Brain pericyte (primary cell): ENCODE data around the gene MST1.

Experiments
- DNase-seq: peaks from one replicate; pipeline ENCODE4 v3.0.0-alpha.2; 2012; ENCODE audit warnings: low read depth, low spot score

MST1 gene

GRCh38 chr3:49717959-49718857 lies 28.9 kb upstream of the MST1 start:
- no peak for DNase-seq

- DNase-seq = no peak
Measured at GRCh38 chr3:49717211-49717958, 28.1 kb upstream of the MST1 start.

- DNase-seq = no peak
Measured at GRCh38 chr3:49716691-49717210, 27.5 kb upstream of the MST1 start.

GRCh38 chr3:49716169-49716568 lies 26.9 kb upstream of the MST1 start:
- no peak for DNase-seq

GRCh38 chr3:49715611-49716121 lies 26.4 kb upstream of the MST1 start:
- DNase-seq = no peak

GRCh38 chr3:49714728-49715550 lies 25.7 kb upstream of the MST1 start:
- DNase-seq = no peak

- DNase-seq = no peak
Measured at GRCh38 chr3:49713336-49714105, 24.2 kb upstream of the MST1 start.

- DNase-seq = no peak
Measured at GRCh38 chr3:49712631-49713317, 23.5 kb upstream of the MST1 start.

GRCh38 chr3:49712166-49712565 lies 22.9 kb upstream of the MST1 start:
- DNase-seq = no peak

GRCh38 chr3:49711489-49711888 lies 22.2 kb upstream of the MST1 start:
- DNase-seq = no peak

- DNase-seq = no peak
Measured at GRCh38 chr3:49709852-49710251, 20.6 kb upstream of the MST1 start.

GRCh38 chr3:49707113-49707480 lies 17.8 kb upstream of the MST1 start:
- no peak for DNase-seq

- no peak for DNase-seq
Measured at GRCh38 chr3:49706456-49707112, 17.3 kb upstream of the MST1 start.

- DNase-seq = no peak
Measured at GRCh38 chr3:49705390-49705960, 16.2 kb upstream of the MST1 start.

- no peak for DNase-seq
Measured at GRCh38 chr3:49704629-49705028, 15.4 kb upstream of the MST1 start.

GRCh38 chr3:49703956-49704355 lies 14.7 kb upstream of the MST1 start:
- DNase-seq = no peak

GRCh38 chr3:49703443-49703927 lies 14.2 kb upstream of the MST1 start:
- DNase-seq = no peak

- DNase-seq = no peak
Measured at GRCh38 chr3:49702672-49703071, 13.4 kb upstream of the MST1 start.

- DNase-seq = no peak
Measured at GRCh38 chr3:49701388-49702077, 12.3 kb upstream of the MST1 start.
